Esophagus squamous epithelium (tissue), 5 donors: ENCODE data around the gene CNTN4. TPM values are rescaled to one million over a fixed set of nuclear protein-coding genes. Genes with fewer than 3 reads are reported as not detected.

Experiments used
- DNase-seq: peaks from one replicate; lab custom pipeline; 2025; lab: John Stamatoyannopoulos, UW
- H3K27ac ChIP-seq, 4 donors: fragments of 200-600 bp; sonication (generic); one replicate each; pipeline ENCODE4 v1.5.1; 2016 to 2019; ENCODE audit warnings: mild to moderate bottlenecking in 1 of 4
- H3K27me3 ChIP-seq, 4 donors: fragments of 200-600 bp; sonication (generic); 1 replicate in 3 of 4; 2 replicates in 1 of 4; pipeline versions ENCODE4 v1.5.1 to v1.6.0; 2017 to 2021; ENCODE audit warnings: antibody characterized with exemption in 1 of 4
- H3K36me3 ChIP-seq, 3 donors: fragments of 200-600 bp; sonication (generic); one replicate each; pipeline ENCODE4 v1.5.1; 2016 to 2019
- H3K4me1 ChIP-seq, 3 donors: fragments of 200-600 bp; sonication (generic); one replicate each; pipeline ENCODE4 v1.5.1; 2017 to 2019
- H3K4me3 ChIP-seq, 4 donors: fragments of 200-600 bp; sonication (generic); 1 replicate in 3 of 4; 2 replicates in 1 of 4; pipeline ENCODE4 v1.5.1; 2016 to 2019; ENCODE audit warnings: mild to moderate bottlenecking in 2 of 4, moderate library complexity in 1 of 4
- H3K9me3 ChIP-seq, 3 donors: fragments of 200-600 bp; sonication (generic); one replicate each; pipeline ENCODE4 v1.5.1; 2016 to 2019
- CTCF ChIP-seq, 6 experiments: fragments of 450-650 bp in 4 of 6; fragments of 200-600 bp in 2 of 6; sonication (generic) in 2 of 6; IDR thresholded peaks; one replicate each; pipeline ENCODE4 v1.5.1; 2016 to 2019; ENCODE audit warnings: antibody characterized with exemption in 6 of 6, mild to moderate bottlenecking in 4 of 6, moderate library complexity in 4 of 6
- POLR2A ChIP-seq, 4 donors: fragments of 450-650 bp; IDR thresholded peaks; one replicate each; pipeline ENCODE4 v1.6.1; 2017; ENCODE audit warnings: antibody characterized with exemption in 4 of 4, mild to moderate bottlenecking in 4 of 4, moderate library complexity in 3 of 4
- WGBS, 2 donors: methylation state at CpG; one replicate each; pipeline ENCODE4 v1.1.5; 2018; 5-methylcytosine and 5-hydroxymethylcytosine counted together
- intact Hi-C: fragments of 100-400 bp; cut with DNase I; formaldehyde crosslinking; loops from one replicate; pipeline ENCODE4 v1.15.0; 2022
- total RNA-seq, 4 donors: library from RNA; depleted of rRNA; stranded (reverse); fragments of >200 nt; gene quantifications; one replicate each; pipeline ENCODE4 v1.1.0, GENCODE V29; 2016
- donor health status: DM: yes; HTN: yes; CAD: no.

The CNTN4 gene
- total RNA-seq, 4 donors from 2014 or later = 0.31 to 8.5 (median 3.5) TPM

GRCh38 chr3:2686816-2687502 lies 588.3 kb downstream of the CNTN4 start:
- no peak for DNase-seq
- H3K4me1 ChIP-seq = no peaks in the 10 kb centered on the region
- TF ChIP-seq CTCF (IDR thresholded peaks at IDR 0.05) (no peak), POLR2A (IDR thresholded peaks at IDR 0.05) (no peak)
- H3K27ac ChIP-seq = no peak overlapping the region
- WGBS, 2 donors = 57 to 78% methylated on average over 2 to 4 of the region's 4 CpGs
- H3K36me3 ChIP-seq = no peaks in the 10 kb centered on the region
- intact Hi-C loops = no loop called here
- H3K4me3 ChIP-seq = no peak overlapping the region
- no peaks in the 10 kb centered on the region for H3K9me3 ChIP-seq
- no peaks in the 10 kb centered on the region for H3K27me3 ChIP-seq

- DNase-seq = no peak
- intact Hi-C loops = no loop called here
- H3K36me3 ChIP-seq = no peaks in the 10 kb centered on the region
Observed at GRCh38 chr3:2697589-2697988, 598.9 kb downstream of the CNTN4 start.

GRCh38 chr3:2701471-2701870 lies 602.8 kb downstream of the CNTN4 start:
- H3K9me3 ChIP-seq = no peaks in the 10 kb centered on the region
- no peak for DNase-seq
- 71 to 85% methylated on average over 3 of the region's 3 CpGs for WGBS, 2 donors

More at GRCh38 chr3:2697589-2697988, 598.9 kb downstream of the CNTN4 start:
- H3K4me1 ChIP-seq = no peaks in the 10 kb centered on the region
- H3K27me3 ChIP-seq = no peaks in the 10 kb centered on the region
- H3K4me3 ChIP-seq = no peak overlapping the region
- H3K27ac ChIP-seq = no peak overlapping the region
- no peaks in the 10 kb centered on the region for H3K9me3 ChIP-seq
- WGBS, 2 donors = 83 to 95% methylated on average over 2 of the region's 2 CpGs
- TF ChIP-seq POLR2A (IDR thresholded peaks at IDR 0.05) = no peak
- TF ChIP-seq CTCF (IDR thresholded peaks at IDR 0.05) = no peak

GRCh38 chr3:2706144-2706835 lies 607.6 kb downstream of the CNTN4 start:
- intact Hi-C loops = no loop called here

More at GRCh38 chr3:2701471-2701870, 602.8 kb downstream of the CNTN4 start:
- Histone ChIP-seq H3K36me3 (no peaks in the 10 kb centered on the region), H3K4me3 (no peak overlapping the region), H3K4me1 (no peaks in the 10 kb centered on the region), H3K27me3 (no peaks in the 10 kb centered on the region), H3K27ac (no peak overlapping the region)
- intact Hi-C loops = no loop called here
- no peak for TF ChIP-seq POLR2A (IDR thresholded peaks at IDR 0.05)
- no peak for TF ChIP-seq CTCF (IDR thresholded peaks at IDR 0.05)

More at GRCh38 chr3:2706144-2706835, 607.6 kb downstream of the CNTN4 start:
- WGBS, 2 donors = 89 to 91% methylated on average over 5 of the region's 5 CpGs
- no peak for DNase-seq
- no peak overlapping the region for H3K4me3 ChIP-seq
- no peaks in the 10 kb centered on the region for H3K4me1 ChIP-seq
- H3K36me3 ChIP-seq = no peaks in the 10 kb centered on the region
- no peak overlapping the region for H3K27ac ChIP-seq
- H3K27me3 ChIP-seq = no peaks in the 10 kb centered on the region
- no peaks in the 10 kb centered on the region for H3K9me3 ChIP-seq
- TF ChIP-seq POLR2A (IDR thresholded peaks at IDR 0.05) = no peak
- no peak for TF ChIP-seq CTCF (IDR thresholded peaks at IDR 0.05)
